ENCODE measurements around the gene PEX5L.

Gene PEX5L

GRCh38 chr3:179765396-179765795 is 271.3 kb downstream of the PEX5L start:
- no peak for DNase-seq

GRCh38 chr3:179760944-179761343 is 275.8 kb downstream of the PEX5L start:
- DNase-seq, result no peak

- peak; percentile 23 for DNase-seq
These were observed 285.9 kb downstream of the PEX5L start for GRCh38 chr3:179750720-179751328.

- DNase-seq, result no peak
These were observed 291.0 kb downstream of the PEX5L start for GRCh38 chr3:179745716-179746115.

- DNase-seq, result no peak
These were observed 291.7 kb downstream of the PEX5L start for GRCh38 chr3:179745079-179745478.

Data from DMS 273 treated with DMSO at 0.1 percent for 48 hours (cell line).